Memory B cell (primary cell): Measurements from ENCODE around the gene GNG11.

Source experiments
- ATAC-seq: fragments of 150-1000 bp; cut with Tn5 transposase; 2 replicates; pipeline ENCODE4 v1.10.0; 2021; ENCODE audit warnings: low read depth, mild to moderate bottlenecking, moderate library complexity
- DNase-seq, 2 donors: peaks; one replicate each; pipeline ENCODE4 v3.0.0; 2022; ENCODE audit warnings: low spot score in 2 of 2
- H3K27ac Mint-ChIP-seq: one replicate; pipeline ENCODE4 v1.8.0; 2022; ENCODE audit warnings: mild to moderate bottlenecking, moderate library complexity, mixed read lengths
- H3K27me3 Mint-ChIP-seq: one replicate; pipeline ENCODE4 v1.8.0; 2022; ENCODE audit warnings: mixed read lengths
- H3K36me3 Mint-ChIP-seq: one replicate; pipeline ENCODE4 v1.8.0; 2022; ENCODE audit warnings: mild to moderate bottlenecking, mixed read lengths
- H3K4me1 Mint-ChIP-seq: one replicate; pipeline ENCODE4 v1.8.0; 2022; ENCODE audit warnings: mixed read lengths
- H3K4me3 Mint-ChIP-seq: one replicate; pipeline ENCODE4 v1.8.0; 2022; ENCODE audit warnings: mild to moderate bottlenecking, moderate library complexity, mixed read lengths
- H3K9me3 Mint-ChIP-seq: one replicate; pipeline ENCODE4 v1.8.0; 2022; ENCODE audit warnings: mixed read lengths

Gene GNG11

DNA sequence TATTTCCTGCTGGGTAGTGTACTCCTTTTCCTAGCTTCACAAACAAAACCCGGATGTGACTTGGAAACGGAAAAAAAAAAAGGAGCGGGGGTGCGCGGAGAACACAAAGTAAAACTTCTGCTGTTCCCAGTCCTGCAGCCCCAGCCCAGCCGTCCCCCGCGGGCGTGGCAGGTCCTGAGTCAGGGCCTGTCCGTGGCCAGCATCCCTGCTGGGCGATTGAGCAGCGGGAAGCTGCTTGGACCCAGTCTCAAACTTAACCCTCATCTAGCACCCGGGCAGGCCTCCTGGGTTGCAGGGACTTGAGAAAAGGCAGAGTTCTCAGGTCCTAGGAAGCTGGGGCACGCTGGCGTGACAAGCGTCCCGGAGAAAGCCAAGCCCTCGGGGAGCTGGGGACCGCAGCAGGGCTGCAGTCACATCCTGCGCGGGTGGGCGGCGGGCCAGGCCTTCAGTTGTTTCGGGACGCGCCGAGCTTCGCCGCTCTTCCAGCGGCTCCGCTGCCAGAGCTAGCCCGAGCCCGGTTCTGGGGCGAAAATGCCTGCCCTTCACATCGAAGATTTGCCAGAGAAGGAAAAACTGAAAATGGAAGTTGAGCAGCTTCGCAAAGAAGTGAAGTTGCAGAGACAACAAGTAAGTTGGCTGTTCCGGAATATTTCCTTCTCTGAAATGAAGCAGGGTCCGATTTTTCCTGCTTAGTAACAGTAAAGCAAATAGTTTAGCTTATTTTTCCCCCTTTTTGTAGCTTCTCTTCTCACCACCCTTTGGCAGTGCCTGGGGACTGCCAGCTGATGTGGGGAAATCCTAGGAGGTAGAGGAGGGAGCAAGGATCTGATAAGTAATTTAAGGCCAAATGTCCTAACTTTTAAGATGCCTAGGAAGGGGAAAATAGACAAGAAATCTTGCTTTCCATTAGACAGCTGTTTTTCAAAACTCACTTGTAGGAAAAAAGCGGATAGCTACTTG lies at the start of gene GNG11:
TSS of gene GNG11 (plus strand) at position 129 of the 960 bp plus-strand sequence. CDS start at position 532, 403 bp downstream.
- Mint-ChIP-seq H3K4me1 (peaks cover 5% of the 10 kb centered on the region), H3K27me3 (no peaks in the 10 kb centered on the region), H3K27ac (peak within 1 kb of the TSS; percentile 45), H3K36me3 (no peaks in the 10 kb centered on the region), H3K9me3 (no peaks in the 10 kb centered on the region), H3K4me3 (peak within 1 kb of the TSS; percentile 82)
- peak; percentile 82 for ATAC-seq
- peak; percentile 15 to 35 for DNase-seq

DNA sequence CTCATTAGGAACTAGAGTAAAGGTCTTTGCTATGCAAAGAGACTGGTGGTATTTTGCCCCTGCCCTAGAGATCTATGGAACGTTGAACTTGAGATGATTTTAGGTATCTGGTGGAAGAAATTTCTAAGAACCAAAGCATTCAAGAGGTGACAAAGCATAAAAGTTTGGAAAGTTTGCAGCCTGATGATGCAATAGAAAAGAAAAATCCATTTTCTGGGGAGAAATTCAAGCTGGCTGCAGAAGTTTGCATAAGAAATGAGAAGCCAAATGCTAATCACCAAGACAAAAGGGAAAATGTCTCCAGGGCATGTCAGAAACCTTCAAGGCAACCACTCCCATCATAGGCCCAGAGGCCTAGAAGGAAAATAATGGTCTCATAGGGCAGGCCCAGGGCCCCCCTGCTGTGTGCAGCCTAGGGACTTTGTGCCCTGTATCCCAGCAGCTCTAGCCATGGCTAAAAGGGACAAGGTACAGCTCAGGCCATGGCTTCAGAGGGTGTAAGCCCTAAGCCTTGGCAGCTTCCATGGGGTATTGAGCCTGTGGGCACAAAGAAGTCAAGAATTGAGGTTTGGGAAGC lies 47.4 kb upstream of the GNG11 start:
- ATAC-seq (no peak), DNase-seq (no peak)
- Mint-ChIP-seq H3K27ac (no peak overlapping the region), H3K4me3 (no peak overlapping the region), H3K27me3 (no peaks in the 10 kb centered on the region), H3K36me3 (peaks cover 2% of the 10 kb centered on the region), H3K9me3 (peaks cover 3% of the 10 kb centered on the region), H3K4me1 (peaks cover 3% of the 10 kb centered on the region)

DNA sequence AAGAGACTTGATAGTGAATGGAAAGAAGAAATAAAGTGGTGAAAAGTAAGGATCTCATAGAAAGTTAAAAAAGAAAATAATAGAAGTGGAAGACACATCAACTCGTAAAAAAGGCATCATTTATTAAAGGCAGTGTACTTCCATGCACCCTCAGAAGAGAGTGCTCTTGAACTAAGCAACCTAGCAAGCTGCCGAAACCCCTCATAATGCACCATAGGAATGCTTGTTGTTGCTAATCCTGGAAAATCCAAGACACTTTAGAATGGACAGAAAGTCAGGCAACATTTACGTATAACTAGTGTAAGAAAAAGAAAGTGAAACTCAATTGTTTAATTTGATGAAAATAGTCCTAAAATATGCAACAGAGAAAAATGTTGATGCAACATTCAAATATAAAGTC lies 43.8 kb upstream of the GNG11 start:
- H3K36me3 Mint-ChIP-seq: peaks cover 4% of the 10 kb centered on the region
- peaks cover 3% of the 10 kb centered on the region for H3K4me1 Mint-ChIP-seq
- no peak overlapping the region for H3K27ac Mint-ChIP-seq
- ATAC-seq: no peak
- H3K27me3 Mint-ChIP-seq: peaks cover 1% of the 10 kb centered on the region
- H3K9me3 Mint-ChIP-seq: peaks cover 8% of the 10 kb centered on the region
- no peak overlapping the region for H3K4me3 Mint-ChIP-seq
- no peak for DNase-seq

DNA sequence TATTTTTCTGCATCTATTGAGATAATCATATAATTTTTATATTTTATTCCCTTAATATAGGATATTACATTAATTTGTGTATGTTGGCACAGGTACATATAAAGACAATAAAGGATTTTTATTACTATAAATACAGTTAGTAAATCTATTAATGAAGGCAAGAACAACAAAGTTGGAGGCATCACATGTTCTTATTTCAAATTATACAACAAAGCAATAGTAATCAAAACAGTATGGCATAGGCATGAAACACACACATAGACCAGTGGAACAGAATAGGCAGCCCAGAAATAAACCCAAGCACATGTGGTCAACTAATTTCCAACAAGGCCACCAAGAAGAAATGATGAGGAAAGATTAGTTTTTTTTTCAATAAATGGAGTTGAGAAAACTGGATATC lies 42.2 kb upstream of the GNG11 start:
- H3K9me3 Mint-ChIP-seq: peaks cover 5% of the 10 kb centered on the region
- H3K36me3 Mint-ChIP-seq: peaks cover 2% of the 10 kb centered on the region
- DNase-seq: no peak
- no peak overlapping the region for H3K4me3 Mint-ChIP-seq
- ATAC-seq: no peak
- peaks cover 3% of the 10 kb centered on the region for H3K4me1 Mint-ChIP-seq
- H3K27me3 Mint-ChIP-seq: peaks cover 1% of the 10 kb centered on the region
- H3K27ac Mint-ChIP-seq: no peak overlapping the region

DNA sequence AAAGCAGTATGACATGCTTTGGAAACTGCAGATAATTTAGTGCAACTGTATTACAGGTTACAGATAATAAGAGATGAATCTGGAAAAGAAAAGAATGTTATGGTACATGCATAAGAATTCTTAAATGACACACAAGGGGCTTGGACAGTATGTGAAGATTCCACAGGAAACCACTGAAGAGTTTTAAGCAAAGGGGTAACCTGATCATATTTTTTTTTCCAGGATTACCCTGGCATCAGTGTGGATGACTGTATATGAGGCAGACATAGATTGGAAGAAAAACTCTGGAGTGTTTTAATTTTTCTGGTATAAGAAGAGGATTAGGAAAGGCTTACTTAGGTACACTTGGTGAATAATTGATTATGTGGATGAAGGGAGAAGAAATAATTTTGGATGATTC lies 39.1 kb upstream of the GNG11 start:
- Mint-ChIP-seq H3K9me3 (peaks cover 5% of the 10 kb centered on the region), H3K4me1 (peaks cover 2% of the 10 kb centered on the region), H3K27me3 (peaks cover 1% of the 10 kb centered on the region), H3K36me3 (peaks cover 2% of the 10 kb centered on the region), H3K4me3 (no peak overlapping the region), H3K27ac (no peak overlapping the region)
- ATAC-seq (no peak), DNase-seq (no peak)

DNA sequence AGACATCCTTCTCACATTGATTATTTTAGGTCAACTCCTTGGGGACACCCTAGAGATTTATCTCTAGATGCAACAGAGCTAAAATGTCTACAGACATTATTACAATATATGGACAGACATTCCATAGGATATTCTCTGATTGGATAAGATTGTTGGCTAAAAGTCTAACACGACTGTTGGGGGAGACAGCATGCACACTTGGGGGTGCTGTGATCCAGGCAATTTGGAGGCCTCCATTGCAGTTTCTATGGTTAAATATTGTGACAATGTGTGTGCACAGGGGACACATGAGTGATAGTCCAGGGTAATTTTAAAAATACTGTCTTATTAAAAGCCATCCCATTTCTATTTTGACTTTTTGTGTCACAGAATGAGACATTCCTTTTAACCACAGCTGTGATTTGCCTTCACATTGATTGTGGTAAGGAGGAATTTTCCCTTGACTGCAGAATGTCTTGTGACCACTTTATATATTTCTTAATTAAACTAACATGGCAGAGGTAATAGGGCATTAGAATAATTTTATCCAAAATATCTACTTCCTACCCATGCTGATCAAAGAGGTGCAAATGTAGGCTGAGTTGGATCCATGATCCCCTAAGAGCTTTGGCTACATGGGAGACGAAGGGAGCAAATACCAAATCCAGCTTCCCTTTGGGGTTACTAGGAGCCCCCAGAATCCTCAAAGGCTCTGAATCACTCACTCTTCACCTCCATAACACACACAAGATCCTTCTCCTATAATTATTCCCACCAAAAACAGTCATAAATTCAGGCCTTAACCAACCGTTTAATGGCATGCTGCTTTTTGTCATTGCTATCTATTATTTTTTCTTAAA lies 38.2 kb upstream of the GNG11 start:
- no peaks in the 10 kb centered on the region for H3K4me1 Mint-ChIP-seq
- peaks cover 2% of the 10 kb centered on the region for H3K36me3 Mint-ChIP-seq
- no peak overlapping the region for H3K27ac Mint-ChIP-seq
- no peak overlapping the region for H3K4me3 Mint-ChIP-seq
- peaks cover 5% of the 10 kb centered on the region for H3K9me3 Mint-ChIP-seq
- DNase-seq: no peak
- H3K27me3 Mint-ChIP-seq: peaks cover 2% of the 10 kb centered on the region
- ATAC-seq: no peak

DNA sequence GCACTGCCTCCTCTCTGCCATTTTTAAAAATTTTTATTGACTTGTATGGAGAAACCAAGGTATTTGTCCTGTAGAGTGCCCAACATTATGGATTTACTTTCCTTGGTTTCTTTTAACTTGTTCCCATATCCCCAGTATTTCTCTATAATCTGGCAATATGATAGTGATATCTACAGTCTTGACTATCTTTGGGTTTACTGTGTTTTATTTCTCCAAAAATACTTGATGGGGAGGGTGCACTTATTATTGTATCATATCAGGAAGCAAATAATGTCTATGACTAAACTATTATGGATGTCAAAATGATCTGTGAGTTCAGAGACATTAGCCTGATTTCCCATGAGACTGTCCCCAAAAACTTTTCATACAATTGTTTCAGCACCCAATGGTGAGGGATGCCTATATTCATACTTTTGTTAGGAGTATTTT lies 37.6 kb upstream of the GNG11 start:
- DNase-seq (no peak), ATAC-seq (no peak)
- no peak overlapping the region for H3K27ac Mint-ChIP-seq
- H3K9me3 Mint-ChIP-seq: peaks cover 5% of the 10 kb centered on the region
- H3K36me3 Mint-ChIP-seq: peaks cover 2% of the 10 kb centered on the region
- no peaks in the 10 kb centered on the region for H3K4me1 Mint-ChIP-seq
- peaks cover 5% of the 10 kb centered on the region for H3K27me3 Mint-ChIP-seq
- H3K4me3 Mint-ChIP-seq: no peak overlapping the region

DNA sequence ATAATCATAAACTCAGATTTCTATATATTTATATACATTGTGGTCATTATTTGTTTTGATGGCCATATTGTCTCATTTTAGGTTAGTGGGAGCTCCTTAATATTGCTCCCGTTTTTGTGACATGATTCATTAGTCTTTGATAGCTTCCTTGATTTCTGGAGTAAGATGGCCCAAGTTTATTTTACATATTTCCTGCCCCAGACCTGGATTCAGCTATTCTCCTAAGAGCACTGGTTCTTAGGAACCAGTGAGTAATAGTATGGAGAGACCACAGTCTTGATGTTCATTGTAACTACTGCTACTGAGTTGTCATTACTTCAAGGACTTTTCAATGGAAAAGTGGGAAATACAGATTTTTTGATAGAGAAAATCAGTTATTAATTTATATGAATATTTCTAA lies 37.0 kb upstream of the GNG11 start:
- peaks cover 3% of the 10 kb centered on the region for H3K27me3 Mint-ChIP-seq
- H3K36me3 Mint-ChIP-seq: no peaks in the 10 kb centered on the region
- ATAC-seq: no peak
- no peak overlapping the region for H3K4me3 Mint-ChIP-seq
- H3K9me3 Mint-ChIP-seq: peaks cover 3% of the 10 kb centered on the region
- no peak for DNase-seq
- H3K27ac Mint-ChIP-seq: no peak overlapping the region
- no peaks in the 10 kb centered on the region for H3K4me1 Mint-ChIP-seq

DNA sequence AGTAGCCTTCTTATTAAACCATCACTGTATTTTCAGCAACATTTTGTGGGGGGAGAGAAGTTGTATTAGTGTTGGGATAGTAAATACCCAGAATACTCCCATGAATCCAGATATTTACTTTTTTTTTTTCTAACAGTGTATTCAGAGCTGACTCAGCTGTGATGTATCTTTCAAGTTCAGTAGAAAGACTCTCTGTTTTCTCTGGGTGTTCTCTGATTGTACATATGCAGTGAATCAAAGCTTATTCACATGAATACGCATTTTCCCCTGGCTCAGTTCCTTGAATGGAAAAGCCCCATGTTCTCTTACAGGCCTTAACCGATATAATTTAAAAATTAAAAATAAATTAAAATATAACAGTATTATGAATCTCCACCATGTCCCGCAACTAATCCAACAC lies 32.3 kb upstream of the GNG11 start:
- peaks cover 13% of the 10 kb centered on the region for H3K4me1 Mint-ChIP-seq
- no peaks in the 10 kb centered on the region for H3K36me3 Mint-ChIP-seq
- H3K27me3 Mint-ChIP-seq: peaks cover 11% of the 10 kb centered on the region
- H3K4me3 Mint-ChIP-seq: peak overlapping the region; percentile 97
- H3K27ac Mint-ChIP-seq: no peak overlapping the region
- no peaks in the 10 kb centered on the region for H3K9me3 Mint-ChIP-seq
- no peak for DNase-seq
- no peak for ATAC-seq

DNA sequence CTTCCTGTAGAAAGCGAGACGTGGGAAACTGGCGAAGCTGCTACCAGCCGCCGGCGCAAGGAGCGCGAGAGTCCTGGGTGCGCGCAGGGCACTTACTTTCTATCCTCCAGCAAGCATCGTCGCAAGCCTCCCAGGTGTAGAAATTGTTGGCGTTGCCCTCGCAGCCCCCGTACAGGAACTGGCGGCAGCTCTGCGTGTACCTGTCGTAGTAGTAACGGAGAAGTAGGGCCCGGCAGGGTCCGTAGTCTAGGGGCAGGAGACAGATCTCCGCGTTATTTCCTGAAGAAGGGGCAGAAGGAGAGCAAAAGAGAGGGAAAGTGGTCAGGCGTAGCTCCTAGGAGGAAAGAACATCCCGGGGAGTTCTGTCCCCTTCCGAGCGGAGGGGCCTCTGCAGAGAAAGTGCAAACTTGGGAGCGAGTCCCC lies 31.5 kb upstream of the GNG11 start:
- H3K4me1 Mint-ChIP-seq: peaks cover 13% of the 10 kb centered on the region
- peak overlapping the region; percentile 97 for H3K4me3 Mint-ChIP-seq
- ATAC-seq (peak; percentile 59), DNase-seq (peak in 1 of 2 donors; percentile 11)
- no peaks in the 10 kb centered on the region for H3K36me3 Mint-ChIP-seq
- peaks cover 11% of the 10 kb centered on the region for H3K27me3 Mint-ChIP-seq
- peak overlapping the region; percentile 64 for H3K27ac Mint-ChIP-seq
- H3K9me3 Mint-ChIP-seq: no peaks in the 10 kb centered on the region

DNA sequence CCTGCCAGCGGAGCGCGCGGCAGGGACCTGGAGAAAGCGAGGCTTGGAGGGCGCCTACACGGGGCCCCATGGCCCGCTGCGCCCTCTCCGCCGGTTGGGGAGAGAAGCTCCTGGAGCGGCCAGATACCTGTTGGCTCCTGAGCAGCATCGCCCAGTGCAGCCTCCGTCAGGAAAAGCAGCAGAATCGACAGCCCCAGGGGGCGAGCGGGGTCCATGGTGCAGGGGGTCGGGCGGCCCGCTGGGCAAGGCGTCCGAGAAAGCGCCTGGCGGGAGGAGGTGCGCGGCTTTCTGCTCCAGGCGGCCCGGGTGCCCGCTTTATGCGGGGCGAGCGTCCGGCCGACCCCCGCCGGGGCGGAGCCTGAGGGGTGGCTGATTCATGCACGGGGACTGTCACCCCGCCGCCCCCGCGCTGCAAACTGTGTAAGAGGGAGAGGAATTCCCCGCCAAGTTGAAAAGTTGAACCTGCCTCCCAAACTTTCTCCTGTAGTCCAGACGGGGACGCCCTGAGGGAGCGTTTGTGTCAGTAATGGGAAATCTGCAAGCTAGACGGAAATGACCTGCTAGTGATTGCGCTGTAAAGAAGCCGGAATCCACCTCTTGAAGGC lies 31.0 kb upstream of the GNG11 start, which contains the start of gene TFPI2:
TSS of gene TFPI2 (minus strand) at position 290 of the 605 bp plus-strand sequence. CDS start at position 215, 75 bp downstream.
- peaks cover 11% of the 10 kb centered on the region for H3K27me3 Mint-ChIP-seq

DNA sequence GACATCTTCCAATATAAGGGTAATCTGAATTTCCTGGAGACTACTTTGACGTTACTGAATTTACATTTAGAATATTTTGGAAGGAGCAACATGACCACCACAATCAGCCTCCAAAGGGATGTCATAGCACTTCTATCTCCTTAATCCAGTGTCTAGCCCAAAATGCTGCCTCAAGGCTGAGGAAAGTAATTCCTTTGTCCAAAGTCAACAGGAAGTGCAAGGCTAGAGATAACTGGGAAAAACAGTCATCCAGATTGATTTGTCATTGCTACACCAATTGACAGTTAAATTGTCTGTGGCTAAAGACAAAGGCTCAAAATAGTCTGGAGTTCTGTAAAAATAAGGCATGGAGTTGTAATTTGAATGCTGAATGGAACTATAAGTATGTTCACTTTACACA lies 27.1 kb upstream of the GNG11 start:
- DNase-seq: no peak
- Mint-ChIP-seq H3K9me3 (no peaks in the 10 kb centered on the region), H3K27ac (no peak overlapping the region), H3K36me3 (no peaks in the 10 kb centered on the region), H3K4me1 (peaks cover 13% of the 10 kb centered on the region), H3K27me3 (peaks cover 10% of the 10 kb centered on the region), H3K4me3 (no peak overlapping the region)
- no peak for ATAC-seq

More for the DNA sequence above, 31.0 kb upstream of the GNG11 start, which contains the start of gene TFPI2:
- Mint-ChIP-seq H3K9me3 (no peaks in the 10 kb centered on the region), H3K4me3 (peak within 1 kb of the TSS; percentile 97), H3K36me3 (no peaks in the 10 kb centered on the region), H3K27ac (peak within 1 kb of the TSS; percentile 64), H3K4me1 (peaks cover 13% of the 10 kb centered on the region)
- ATAC-seq (peak; percentile 61), DNase-seq (peak; percentile 7 to 20)

DNA sequence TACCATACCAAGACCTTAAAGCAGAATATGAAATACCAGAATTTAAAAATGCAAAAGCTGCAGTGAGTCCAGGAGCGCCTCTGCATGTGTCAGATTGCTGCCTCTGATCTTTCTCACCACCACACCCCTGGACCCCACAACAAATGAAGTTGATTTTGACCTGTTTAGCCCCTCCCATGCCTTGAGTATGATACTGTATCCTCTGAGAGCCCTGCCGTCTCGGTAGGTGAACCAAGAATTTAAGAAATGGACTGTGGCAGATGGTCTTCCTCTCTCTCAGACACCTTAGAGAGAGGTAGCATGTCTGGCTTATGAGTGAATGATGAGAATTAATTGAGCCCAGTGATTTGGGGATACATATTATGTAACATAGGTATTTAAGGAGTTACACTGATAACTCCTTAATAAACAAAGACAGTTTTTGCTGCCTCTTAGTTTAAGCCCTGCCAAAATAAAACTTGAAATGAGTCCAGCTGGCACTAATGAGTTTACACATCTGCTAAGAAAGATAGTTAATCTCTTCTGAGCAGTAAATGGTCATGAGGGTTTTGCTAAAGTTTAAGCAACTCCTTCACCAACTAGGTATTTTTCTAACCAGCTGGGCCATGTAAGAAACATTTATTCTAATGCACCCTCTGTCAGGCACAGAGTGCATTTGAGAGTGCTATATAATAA lies 26.4 kb upstream of the GNG11 start:
- no peaks in the 10 kb centered on the region for H3K9me3 Mint-ChIP-seq
- H3K27ac Mint-ChIP-seq: no peak overlapping the region
- H3K4me1 Mint-ChIP-seq: peaks cover 9% of the 10 kb centered on the region
- no peak for DNase-seq
- no peaks in the 10 kb centered on the region for H3K36me3 Mint-ChIP-seq
- H3K27me3 Mint-ChIP-seq: peaks cover 11% of the 10 kb centered on the region
- ATAC-seq: no peak
- H3K4me3 Mint-ChIP-seq: no peak overlapping the region
